ENCODE data around the gene RPAP2.
"Not testable (repeated sequence)": the region's sequence is repeated elsewhere in the genome, so short reads cannot be mapped to it uniquely, and the experiment has no call there.

The RPAP2 gene

DNA sequence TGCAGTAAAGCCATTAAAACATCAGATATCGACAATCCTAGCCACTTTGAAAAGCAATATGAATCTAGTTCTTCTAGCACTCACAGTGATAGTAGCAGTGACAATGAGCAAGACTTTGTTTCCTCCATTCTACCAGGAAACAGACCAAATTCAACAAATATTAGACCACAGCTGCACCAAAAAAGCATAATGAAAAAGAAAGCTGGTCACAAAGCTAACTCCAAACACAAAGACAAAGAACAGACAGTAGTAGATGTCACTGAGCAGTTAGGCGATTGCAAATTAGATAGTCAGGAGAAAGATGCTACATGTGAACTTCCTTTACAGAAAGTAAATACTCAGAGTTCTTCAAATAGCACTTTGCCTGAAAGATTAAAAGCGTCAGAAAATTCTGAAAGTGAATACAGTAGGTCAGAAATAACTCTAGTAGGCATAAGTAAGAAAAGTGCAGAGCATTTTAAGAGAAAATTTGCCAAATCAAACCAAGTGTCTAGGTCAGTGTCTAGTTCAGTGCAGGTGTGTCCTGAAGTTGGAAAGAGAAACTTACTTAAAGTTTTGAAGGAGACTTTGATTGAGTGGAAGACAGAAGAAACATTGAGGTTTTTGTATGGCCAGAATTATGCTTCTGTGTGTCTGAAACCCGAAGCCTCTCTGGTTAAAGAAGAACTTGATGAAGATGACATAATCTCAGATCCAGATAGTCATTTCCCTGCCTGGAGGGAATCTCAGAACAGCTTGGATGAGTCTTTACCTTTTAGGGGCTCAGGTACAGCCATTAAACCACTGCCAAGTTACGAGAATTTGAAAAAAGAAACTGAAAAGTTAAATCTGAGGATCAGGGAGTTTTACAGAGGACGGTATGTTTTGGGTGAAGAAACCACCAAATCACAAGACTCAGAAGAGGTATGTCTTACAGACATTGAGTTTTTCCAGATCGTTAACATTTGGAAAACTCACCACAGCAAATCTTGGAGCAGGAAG is 24.9 kb downstream of the RPAP2 start:
- DNase-seq: no peak

DNA sequence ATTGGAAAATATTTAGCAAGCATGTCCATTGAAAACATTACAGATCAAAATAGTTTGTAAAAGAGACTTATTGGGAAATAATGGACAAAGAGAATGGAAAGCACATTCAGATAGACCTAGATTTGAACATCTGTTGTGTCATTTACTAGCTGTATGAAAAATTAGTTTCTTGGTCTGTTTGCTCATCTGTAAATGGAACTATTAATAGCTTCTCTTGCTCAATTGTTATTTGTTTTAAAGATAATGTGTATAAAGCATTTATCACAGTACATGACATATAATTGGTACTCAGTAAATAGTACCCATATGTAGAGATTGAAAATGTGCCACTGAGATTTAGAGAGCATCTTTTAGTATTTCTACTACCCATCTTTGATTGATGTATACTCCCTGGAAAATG is 25.9 kb downstream of the RPAP2 start:
- no peak for DNase-seq

DNA sequence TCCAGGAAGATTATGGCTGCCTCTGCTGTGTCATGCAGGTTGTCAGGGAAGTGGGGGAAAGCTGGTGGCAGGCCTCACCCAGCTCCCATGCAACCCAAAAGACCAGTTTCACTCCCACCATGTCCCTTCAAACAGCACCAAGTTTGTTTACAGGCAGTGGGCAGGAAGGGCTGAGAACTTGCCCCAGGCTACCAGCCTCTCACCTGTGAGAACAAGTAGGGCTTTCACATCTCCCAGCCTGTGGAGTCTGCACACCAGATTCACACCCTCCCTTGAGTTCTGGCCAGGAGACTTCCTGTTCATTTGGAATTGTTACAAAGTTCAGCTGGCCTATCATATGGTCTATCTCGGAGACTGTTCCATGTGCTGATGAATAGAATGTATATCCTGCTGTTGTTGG is 27.8 kb downstream of the RPAP2 start:
- DNase-seq: no peak

DNA sequence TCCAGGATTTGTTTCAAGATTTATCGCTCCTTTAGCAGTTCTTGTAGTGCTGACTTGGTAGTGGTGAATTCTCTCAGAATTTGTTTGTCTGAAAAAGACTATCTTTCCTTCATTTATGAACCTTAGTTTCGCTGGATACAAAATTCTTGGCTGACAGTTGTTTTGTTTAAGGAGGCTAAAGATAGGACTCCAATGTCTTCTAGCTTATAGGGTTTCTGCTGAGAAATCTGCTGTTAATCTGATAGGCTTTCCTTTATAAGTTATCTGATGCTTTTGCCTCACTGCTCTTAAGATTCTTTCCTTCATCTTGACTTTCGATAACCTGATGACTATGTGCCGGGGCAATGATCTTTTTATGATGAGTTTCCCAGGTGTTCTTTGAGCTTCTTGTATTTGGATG is 28.9 kb downstream of the RPAP2 start:
- no peak for DNase-seq

DNA sequence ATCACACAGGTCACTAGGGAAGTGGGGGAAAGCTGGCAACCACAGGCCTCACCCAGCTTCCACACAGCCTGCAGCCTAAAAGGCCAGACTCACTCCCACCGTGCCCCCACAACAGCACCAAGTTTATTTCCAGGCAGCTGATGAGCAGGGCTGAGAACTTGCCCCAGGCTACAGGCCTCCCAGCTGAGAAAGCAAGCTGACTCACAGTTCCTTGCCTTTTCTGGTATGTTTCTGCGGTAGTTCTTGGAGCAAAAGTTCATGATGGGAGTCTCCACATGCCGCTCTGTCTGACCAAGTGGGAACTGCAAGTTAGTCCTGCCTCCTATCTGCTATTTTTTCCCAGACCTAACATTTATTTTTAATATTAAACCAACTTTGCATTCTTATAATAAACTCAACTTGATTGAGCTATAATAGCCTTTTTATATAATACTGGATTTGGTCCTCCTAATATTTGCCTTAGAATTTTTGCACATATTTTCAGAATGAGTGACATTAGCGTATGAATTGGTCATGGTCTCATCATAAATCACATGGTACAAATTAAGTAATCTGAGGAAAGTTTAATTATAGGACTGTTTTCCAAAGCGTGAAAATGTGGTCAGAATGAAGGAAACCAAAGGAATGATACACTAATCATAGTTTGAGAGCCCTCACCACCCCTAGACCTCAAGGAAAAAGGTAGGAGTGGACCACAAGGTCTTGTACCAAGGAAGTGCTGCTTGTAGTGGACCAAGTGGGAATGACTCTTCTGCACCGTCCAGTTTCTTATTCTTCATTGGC is 30.7 kb downstream of the RPAP2 start:
- no peak for DNase-seq

DNA sequence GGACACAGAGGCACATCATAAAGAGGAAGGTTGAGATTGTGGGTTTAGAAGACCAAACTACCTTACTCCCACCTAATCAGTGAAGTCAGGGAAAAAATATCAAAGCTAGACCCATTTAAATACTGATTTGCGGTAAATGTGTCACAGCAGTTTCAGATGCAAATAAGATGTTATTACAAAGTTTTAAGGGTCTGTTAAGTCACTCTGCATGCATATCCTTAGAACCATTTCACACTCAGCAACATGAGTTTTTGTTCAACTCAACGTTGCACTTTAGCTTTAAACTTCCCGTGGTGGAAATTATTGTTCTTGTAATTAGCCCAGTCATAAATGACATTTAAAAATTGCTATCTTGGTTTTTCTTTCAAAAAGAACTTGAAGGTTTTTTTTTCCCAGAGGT is 34.8 kb downstream of the RPAP2 start:
- DNase-seq: no peak

DNA sequence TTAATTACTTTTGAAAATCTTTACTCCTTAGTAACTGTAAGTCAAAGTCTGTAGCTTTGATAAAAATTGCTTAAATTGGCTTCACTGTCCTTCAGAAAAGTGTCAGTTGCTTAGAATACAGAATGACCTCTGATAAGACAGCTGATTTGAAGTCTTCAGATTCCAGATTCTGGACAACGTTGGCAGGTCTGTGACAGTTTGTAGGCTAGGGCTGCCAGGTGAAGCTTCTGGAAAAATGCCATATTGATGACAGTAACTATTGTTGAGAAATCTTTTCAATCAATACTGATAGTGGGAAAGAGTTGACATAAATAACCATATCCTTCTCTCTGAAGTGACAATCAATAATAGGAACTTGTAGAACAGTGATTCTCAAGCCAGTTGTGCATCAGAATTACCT is 41.3 kb downstream of the RPAP2 start:
- DNase-seq: no peak

DNA sequence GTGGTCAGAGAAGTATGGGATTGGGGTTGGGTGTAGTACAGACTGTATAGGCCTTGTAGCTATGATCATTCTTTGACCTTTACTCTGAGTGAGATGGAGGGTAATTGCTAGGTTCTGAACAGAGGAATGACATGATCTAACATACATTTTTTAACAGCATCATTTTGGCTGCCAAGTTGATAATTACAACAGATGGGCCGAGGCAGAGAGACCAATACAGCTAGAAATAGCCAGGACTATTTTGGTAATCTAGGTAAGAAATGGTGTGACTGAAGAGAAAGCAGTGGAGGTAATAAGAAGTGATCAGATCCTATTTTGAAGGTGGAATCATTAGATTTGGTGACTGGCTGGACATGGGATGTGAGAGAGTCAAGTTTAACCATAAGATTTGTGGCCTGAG is 43.5 kb downstream of the RPAP2 start:
- DNase-seq: no peak

DNA sequence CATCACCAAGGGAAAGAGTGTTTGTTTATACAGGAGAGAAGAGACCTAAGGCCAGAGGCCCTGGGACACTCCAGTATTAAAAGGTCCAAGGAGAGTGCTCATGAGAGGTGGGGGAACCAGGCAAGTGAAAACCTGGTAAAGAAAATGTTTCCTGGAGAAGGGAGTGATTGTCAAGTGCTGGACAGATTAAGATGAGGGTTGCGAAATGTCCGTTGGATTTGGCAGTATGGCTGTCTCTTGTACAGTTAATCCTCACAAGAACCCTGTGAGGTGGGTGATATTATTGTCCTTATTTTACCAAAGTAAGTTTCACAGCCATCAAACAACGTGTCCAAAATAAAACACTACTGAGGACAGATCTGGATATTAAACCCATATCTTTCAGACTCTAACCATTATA is 44.2 kb downstream of the RPAP2 start:
- no peak for DNase-seq

DNA sequence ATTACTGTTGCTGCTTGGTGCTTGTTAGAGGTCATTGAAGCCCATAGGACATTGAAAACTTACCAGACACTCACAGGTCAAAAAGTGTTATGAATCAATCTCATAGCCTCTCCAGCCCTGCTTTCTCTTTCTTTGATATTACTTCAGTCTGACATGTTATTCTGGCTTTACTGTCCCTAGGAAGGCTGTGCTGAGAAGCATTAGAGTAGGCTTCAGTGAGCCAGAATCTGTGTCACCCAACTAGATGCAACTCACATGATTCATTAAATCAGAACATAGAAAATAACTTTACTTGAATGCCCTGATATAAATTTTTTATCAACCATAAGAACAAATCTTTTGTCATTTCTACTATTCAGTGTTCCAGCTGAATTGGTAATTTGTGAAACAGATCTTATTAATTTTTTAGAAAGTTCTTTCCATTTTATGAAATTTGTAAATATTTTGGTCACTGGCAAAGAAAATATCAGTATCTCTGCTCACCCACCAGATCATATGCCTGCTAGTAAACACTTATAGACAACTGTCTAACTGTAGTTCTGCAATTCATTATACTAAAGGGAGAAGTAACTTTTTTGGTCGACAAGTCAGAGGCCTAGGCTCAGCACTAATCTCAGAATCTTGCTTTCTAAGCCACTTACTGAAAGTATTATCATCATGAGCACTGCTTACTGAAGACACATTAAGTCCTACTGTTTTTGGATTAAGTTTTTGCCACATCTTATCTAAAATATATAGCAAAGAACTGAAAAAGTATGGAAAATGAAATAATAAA is 48.2 kb downstream of the RPAP2 start:
- no peak for DNase-seq

DNA sequence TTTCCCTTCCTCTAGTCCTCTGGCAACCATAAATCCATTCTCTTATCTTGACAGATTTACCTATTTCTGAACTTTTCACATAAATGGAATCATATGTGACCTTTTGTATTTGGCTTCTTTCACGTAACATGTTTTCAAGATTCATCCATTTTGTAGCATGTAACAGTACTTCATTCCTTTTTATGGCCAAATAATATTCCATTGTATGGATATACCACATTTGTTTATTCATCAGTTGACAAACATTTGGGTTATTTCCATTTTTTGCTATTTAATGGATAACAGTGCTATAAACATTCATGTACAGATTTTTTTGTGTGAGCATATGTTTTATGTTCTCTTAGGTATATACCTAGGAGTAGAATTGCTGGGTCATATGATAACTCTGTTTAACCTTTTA is 54.0 kb downstream of the RPAP2 start:
- DNase-seq: no peak

DNA sequence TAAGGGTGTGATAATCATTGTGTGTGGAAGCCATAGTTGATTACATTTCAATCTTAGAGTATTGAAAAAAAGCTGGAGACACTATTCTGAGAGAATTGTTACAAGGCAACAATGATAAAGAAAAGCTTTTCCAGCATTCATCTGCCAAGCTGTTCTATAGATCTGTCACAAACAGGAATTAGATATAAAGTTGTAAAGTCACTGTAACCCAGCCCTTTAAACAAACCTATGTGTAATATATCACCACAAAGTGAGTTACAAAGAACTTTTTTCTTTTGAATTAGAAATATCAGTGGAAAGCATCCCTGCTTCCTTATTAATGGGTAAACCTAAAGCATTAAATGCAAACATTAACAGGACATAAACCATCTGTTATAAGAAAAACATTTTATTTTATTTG is 55.4 kb downstream of the RPAP2 start:
- DNase-seq: no peak

DNA sequence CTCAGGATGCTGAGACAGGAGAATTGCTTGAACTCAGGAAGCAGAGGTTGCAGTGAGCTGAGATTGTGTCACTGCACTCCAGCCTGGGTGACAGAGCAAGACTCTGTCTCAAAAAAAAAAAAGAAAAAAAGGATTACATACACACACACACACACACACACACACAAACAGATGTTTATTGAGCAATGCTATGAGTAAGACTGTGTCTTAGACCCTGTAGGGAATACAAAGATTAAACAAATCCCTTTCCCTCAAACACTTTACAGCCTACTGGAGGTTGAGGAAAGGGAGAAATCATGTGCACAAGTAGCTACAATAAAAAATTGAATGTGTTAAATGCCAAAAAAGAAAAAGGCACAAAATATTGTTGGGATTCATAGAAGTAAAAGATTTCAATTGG is 58.1 kb downstream of the RPAP2 start:
- no peak for DNase-seq

DNA sequence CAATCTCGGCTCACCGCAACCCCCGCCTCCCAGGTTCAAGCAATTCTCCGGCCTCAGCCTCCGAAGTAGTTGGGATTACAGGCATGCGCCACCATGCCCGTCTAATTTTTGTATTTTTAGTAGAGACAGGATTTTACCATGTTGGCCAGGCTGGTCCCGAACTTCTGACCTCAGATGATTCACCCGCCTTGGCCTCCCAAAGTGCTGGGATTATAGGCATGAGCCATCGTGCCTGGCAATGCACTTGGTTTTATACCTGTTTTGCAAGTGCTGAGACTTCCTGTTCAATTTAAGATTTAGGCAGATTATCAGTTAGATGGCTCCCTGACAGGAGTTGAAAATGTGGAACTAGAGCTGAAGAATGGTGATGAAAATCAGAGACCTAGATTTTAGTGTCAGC is 60.5 kb downstream of the RPAP2 start:
- not testable (repeated sequence) for DNase-seq

DNA sequence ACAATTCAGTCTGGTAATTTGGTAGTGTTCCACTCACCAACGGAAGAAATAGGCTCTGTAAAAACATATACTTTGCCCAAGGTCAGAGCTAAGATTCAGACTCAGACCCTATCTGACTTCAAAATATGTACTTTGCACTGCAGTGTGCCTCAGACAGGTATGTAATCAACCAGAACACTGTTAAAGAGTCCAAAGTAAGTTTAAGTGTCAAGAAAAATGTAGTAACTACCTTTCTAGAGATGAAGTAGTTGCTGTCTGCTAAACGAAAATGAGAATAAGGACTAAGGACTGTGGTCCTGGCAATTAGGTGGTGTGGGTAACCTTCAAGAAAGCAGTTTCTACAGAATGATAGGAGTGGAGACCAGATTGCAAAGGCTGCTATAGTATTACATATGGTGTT is 61.1 kb downstream of the RPAP2 start:
- no peak for DNase-seq

DNA sequence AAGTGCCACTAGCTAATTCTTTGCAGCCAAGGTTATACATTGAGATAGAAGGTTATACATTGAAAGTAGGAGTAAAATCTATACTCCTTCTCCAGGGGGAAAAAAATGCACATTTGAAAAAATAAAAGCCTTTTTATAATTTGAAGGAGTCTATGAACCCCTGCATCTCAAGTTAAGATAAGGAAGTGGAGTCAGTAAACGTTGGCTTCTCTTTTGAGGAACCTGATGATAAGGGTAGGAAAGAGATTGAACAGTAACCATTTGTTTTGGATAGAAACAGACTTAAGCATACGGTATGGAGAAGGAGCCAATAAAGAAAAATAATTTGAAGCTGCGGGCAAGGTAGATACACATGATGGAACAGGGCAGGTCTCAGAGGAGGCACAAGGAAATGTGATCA is 64.1 kb downstream of the RPAP2 start:
- DNase-seq: no peak

DNA sequence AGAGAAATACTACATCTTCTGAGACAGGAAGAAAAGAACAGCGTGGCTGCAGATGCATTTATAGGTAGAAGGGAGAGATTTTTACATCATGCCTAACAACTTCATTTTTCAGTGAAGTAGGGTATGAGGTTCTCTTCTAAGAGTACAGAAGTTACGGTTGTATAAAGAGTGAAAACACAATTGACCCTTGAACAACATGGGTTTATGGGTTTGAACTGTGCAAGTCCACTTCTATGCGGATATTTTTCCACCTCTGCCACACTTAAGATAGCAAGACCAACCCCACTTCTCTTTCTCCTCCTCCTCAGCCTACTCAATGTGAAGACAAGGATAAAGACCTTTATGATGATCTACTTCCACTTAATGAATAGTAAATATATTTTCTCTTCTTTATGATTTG is 64.5 kb downstream of the RPAP2 start:
- DNase-seq: no peak

DNA sequence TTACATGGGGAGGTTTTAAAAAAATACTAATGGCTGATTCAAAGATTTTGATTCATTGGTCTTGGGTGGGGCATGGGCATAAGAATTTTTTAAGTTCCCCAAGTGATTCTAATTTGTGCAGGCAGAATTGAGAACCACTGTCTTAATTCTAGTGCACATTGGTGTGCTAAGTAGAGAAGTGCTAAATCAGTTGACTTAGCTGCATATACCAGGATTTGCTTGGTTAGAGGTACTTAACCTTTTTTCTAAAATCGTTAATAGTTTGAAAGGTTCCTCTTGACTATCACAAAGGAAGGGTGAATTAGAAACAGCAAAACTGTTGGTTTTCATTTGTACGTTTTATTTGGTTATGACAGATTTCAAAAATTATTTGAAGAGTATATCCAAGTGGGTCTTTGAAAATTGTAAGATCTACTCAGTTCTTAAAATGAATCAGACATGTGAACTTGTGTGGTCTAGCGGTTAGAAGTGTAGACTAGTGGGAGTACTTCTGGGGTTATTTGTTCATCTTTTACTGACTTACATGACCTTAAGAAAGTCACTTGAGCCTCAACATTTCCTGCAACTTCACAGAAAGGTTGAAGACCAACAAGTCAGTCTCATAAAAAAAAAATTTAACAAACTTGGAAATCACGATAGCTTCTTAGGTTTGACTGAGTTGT is 66.7 kb downstream of the RPAP2 start:
- DNase-seq: no peak

DNA sequence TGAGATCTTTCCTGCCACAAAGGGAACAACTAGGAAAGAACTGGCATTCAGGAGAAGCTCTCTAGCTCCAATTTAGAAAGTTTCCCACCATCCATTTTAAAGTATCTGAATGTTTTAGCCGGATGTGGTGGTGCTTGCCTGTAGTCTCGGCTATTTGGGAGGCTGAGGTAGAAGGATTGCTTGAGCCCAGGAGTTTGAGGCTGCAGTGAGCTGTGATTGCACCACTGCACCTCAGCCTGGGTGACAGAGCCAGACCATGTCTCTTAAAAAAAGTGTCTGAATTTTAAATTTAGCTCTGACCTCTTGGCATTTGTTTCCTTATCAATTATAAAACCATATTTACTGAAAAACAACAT is 67.2 kb downstream of the RPAP2 start:
- peak; percentile 26 for DNase-seq

DNA sequence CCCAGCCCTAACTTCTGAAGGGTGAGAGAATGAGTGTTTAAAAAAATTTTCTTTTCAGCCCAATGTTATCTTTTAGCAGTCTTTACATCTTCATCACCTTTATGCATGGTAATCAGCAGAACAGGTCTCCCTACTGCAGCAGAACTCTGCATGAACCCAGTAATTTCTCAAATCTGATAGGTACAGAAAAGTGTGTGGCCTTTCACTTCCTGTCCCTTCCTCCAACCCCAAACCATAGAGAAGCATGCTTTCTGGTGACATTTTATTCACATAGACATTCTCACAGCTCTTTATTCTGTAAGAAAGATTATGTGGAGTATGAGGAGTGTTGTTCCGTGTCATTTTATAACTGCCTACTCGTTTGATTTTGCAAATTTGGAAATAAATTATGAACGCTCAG is 68.6 kb downstream of the RPAP2 start:
- DNase-seq: no peak

DNA sequence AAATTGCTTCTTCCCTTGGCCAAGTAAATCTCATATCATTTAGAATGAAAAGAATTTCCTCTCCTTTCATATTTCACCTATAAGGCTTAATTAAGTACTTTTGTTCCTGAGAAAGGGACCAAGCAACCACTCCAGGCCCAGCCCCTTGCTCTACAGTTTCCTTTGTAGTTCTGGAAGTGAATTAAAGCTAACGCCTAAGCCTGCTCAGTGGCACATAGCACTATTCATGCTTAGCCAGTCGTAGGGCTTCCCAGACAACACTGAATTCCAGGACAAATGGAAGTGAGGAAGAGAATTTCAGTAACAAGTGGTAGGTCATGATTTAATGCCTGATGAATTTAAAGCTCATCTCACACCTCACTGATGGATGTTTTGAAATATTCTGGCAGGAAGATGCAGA is 73.3 kb downstream of the RPAP2 start:
- DNase-seq: no peak

DNA sequence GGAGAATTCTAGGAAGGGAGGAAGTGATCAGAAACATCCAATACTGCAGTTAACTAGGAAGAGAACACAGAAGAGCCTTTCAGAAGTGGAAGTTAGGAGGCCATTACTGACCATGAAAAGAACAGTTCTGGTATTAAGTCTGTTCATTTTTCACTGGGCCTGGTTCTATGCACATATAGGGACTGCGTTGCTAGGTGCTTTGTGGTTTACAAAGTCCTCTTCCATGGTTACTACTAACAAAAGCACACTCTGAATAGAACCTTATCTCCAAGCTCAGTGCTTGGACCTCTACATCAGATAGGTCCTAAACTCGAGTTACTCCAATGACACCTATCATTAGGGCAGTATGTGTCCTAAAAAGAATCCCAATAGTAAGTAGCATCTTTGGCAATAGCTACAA is 75.4 kb downstream of the RPAP2 start:
- no peak for DNase-seq

DNA sequence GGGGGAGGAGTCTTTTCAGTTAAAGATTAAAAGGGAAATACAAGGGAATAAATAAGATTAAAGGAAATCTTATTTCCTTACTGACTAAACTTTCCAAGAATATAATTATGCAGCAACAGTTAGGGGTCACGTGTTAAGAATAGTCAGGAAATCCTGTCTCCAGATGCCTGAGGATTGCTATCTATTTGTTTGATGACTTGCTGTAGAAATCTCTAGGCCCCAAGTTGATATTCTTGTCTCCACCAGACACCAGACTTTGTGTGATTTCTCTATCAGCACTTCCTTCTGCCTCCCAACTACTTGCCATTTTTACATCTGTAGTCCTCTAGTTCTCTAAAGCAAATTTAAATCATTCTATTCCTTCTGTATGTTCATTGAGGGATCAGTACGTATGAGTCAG is 77.5 kb downstream of the RPAP2 start:
- DNase-seq: no peak
